Sigmoid colon (tissue), 7 donors: ENCODE results near the gene PPP1R3D. TPM values are rescaled to one million over a fixed set of nuclear protein-coding genes. Genes with fewer than 3 reads are reported as not detected.

Experiments
- DNase-seq: peaks from one replicate; pipeline ENCODE4 v3.0.0-alpha.2; 2019
- H3K27ac ChIP-seq, 4 donors: fragments of 200-600 bp; sonication (generic); one replicate each; pipeline ENCODE4 v1.5.1; 2016 to 2019; ENCODE audit warnings: mild to moderate bottlenecking in 1 of 4
- H3K27me3 ChIP-seq, 3 donors: fragments of 200-600 bp; sonication (generic); one replicate each; pipeline ENCODE4 v1.5.1; 2019; ENCODE audit warnings: mild to moderate bottlenecking in 1 of 3
- H3K36me3 ChIP-seq, 4 donors: fragments of 200-600 bp; sonication (generic); one replicate each; pipeline ENCODE4 v1.5.1; 2016 to 2019
- H3K4me1 ChIP-seq, 4 donors: fragments of 200-600 bp; sonication (generic); one replicate each; pipeline ENCODE4 v1.5.1; 2017 to 2019
- H3K4me3 ChIP-seq, 4 donors: fragments of 200-600 bp; sonication (generic); one replicate each; pipeline ENCODE4 v1.5.1; 2017 to 2019; ENCODE audit warnings: mild to moderate bottlenecking in 2 of 4, moderate library complexity in 1 of 4
- H3K9me3 ChIP-seq, 4 donors: fragments of 200-600 bp in 3 of 4; sonication (generic) in 3 of 4; one replicate each; pipeline versions ENCODE4 v1.5.1 to v1.6.1; 2013 to 2019
- EP300 ChIP-seq, 4 donors: sonication (generic); formaldehyde crosslinking; IDR thresholded peaks; one replicate each; pipeline ENCODE4 v1.6.1; 2017; ENCODE audit warnings: antibody characterized with exemption in 4 of 4
- POLR2A ChIP-seq, 2 donors: fragments of 450-650 bp; IDR thresholded peaks; one replicate each; pipeline ENCODE4 v1.6.1; 2016; ENCODE audit warnings: antibody characterized with exemption in 2 of 2, mild to moderate bottlenecking in 2 of 2, moderate library complexity in 2 of 2
- POLR2AphosphoS5 ChIP-seq, 4 donors: sonication (generic); formaldehyde crosslinking; IDR thresholded peaks; one replicate each; pipeline ENCODE4 v1.6.1; 2017; ENCODE audit warnings: antibody characterized with exemption in 4 of 4
- WGBS, 2 donors: extraction: QIAGEN DNeasy Blood & Tissue Kit; methylation state at CpG; one replicate each; pipeline ENCODE4 v1.1.7; 2013; 5-methylcytosine and 5-hydroxymethylcytosine counted together
- intact Hi-C: fragments of 100-400 bp; cut with DNase I; formaldehyde crosslinking; loops from one replicate; pipeline ENCODE4 v1.15.1; 2023
- polyA plus RNA-seq, 3 donors: library from polyadenylated mRNA; stranded (reverse); fragments of 200-250 nt; gene quantifications; one replicate each; pipeline ENCODE4 v1.2.3, GENCODE V29; 2013
- total RNA-seq, 4 donors: library from RNA; depleted of rRNA; stranded (reverse); fragments of >200 nt; gene quantifications; one replicate each; pipeline ENCODE4 v1.1.0, GENCODE V29; 2016
- TF ChIP-seq, protein P1 (sequence below), 4 experiments: fragments of 450-650 bp in 3 of 4; fragments of 200-600 bp in 1 of 4; IDR thresholded peaks; one replicate each; pipeline ENCODE4 v1.5.1; 2016 to 2019; ENCODE audit warnings: antibody characterized with exemption in 4 of 4, mild to moderate bottlenecking in 3 of 4, moderate library complexity in 2 of 4
- donor health status: healthy with polysubstance abuse.
- donor health status: Bipolar disorder and iron deficiency.
- donor health status: healthy.

Gene PPP1R3D
- total and polyA plus RNA-seq, 7 donors, result 2.4 to 9.5 (median 5.3) TPM

DNA sequence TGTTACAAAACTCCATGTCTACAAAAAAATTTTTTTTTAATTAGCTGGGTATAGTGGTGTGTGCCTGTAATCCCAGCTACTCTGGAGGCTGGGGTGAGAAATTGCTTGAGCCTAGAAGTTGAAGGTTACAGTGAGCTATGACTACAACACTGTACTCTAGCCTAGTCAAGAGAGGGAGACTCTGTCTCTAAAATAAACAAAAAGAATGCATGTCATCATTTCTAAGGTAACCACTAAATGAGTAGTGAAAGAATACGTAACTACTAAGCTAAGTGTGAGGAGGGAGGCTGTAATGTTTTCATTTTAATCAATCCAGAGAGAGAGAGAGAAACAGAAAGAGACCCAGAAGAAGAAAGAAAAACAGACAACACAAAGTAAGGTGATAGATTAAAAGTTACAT, 16.6 kb downstream of the PPP1R3D start:
- intact Hi-C loops, result no loop called here
- Histone ChIP-seq H3K4me3 (no peak overlapping the region), H3K36me3 (no peaks in the 10 kb centered on the region), H3K4me1 (peaks cover 0 to 4% (median 0%) of the 10 kb centered on the region in 4 donors), H3K27ac (no peak overlapping the region), H3K9me3 (no peaks in the 10 kb centered on the region), H3K27me3 (no peaks in the 10 kb centered on the region)
- TF ChIP-seq, protein P1, sequence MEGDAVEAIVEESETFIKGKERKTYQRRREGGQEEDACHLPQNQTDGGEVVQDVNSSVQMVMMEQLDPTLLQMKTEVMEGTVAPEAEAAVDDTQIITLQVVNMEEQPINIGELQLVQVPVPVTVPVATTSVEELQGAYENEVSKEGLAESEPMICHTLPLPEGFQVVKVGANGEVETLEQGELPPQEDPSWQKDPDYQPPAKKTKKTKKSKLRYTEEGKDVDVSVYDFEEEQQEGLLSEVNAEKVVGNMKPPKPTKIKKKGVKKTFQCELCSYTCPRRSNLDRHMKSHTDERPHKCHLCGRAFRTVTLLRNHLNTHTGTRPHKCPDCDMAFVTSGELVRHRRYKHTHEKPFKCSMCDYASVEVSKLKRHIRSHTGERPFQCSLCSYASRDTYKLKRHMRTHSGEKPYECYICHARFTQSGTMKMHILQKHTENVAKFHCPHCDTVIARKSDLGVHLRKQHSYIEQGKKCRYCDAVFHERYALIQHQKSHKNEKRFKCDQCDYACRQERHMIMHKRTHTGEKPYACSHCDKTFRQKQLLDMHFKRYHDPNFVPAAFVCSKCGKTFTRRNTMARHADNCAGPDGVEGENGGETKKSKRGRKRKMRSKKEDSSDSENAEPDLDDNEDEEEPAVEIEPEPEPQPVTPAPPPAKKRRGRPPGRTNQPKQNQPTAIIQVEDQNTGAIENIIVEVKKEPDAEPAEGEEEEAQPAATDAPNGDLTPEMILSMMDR (IDR thresholded peaks at IDR 0.05), result no peak
- TF ChIP-seq POLR2A (IDR thresholded peaks at IDR 0.05), result no peak
- no peak for TF ChIP-seq EP300 (IDR thresholded peaks at IDR 0.05)
- TF ChIP-seq POLR2AphosphoS5 (IDR thresholded peaks at IDR 0.05), result no peak
- 92 to 98% methylated on average over 1 of the region's 1 CpG for WGBS, 2 donors
- no peak for DNase-seq

DNA sequence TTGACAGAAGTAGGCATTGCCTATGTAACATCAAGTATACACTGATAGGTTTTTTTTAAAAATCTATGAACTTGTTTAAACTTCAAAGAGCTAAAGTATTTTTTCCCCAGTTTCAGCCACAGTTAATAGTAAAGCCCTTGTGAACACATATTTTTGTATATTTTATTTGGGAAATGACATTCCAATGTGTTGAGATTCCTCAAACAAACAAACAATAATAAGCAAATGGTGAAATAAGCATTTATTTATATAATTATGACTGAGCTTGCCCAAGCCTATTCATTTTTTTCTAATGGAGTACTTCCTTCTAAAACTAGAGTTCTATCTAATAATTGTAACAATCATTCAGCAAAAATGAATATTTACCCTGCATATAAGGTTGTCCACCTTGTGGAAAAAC, 19.2 kb downstream of the PPP1R3D start:
- no peaks in the 10 kb centered on the region for H3K27me3 ChIP-seq
- TF ChIP-seq, protein P1 (IDR thresholded peaks at IDR 0.05), result no peak
- intact Hi-C loops, result no loop called here
- no peak for DNase-seq
- H3K36me3 ChIP-seq, result no peaks in the 10 kb centered on the region
- peaks cover 0 to under 1% (median 0%) of the 10 kb centered on the region in 4 donors for H3K4me1 ChIP-seq
- H3K4me3 ChIP-seq, result no peak overlapping the region
- H3K27ac ChIP-seq, result no peak overlapping the region
- H3K9me3 ChIP-seq, result no peaks in the 10 kb centered on the region

DNA sequence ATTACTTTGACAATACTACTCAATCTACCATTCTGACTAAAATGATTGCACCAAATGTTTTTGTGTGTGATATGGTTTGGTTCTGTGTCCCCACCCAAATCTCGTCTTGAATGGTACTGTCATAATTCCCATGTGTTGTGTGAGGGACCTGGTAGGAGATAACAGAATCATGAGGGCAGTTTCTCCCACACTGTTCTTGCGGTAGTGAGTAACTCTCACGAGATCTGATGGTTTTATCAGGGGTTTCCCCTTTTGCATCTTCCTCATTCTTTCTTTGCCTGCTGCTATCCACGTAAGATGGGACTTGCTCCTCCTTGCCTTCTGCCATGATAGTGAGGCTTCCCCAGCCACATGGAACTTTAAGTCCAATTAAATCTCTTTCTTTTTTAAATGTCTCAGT, 27.5 kb downstream of the PPP1R3D start:
- intact Hi-C loops, result no loop called here

DNA sequence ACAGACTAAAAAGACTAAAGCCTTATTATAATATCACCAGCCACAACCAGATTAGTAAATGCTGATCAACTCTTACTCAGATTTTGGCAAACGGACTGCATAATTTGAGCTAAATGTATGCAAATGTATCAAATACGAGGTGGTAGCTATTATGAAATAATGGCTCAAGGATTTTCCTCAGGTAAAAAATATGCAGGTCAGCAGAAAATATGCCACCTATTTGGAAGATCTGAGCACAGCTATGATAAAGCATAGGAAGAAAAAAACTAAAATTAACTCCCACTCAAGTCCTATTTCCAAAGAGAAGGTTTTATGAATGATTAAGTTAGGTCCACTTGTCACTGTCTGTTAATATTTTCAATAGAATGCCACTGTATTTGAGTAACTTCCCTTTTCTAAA, 29.1 kb downstream of the PPP1R3D start:
- TF ChIP-seq EP300 (IDR thresholded peaks at IDR 0.05), result no peak
- no peak for TF ChIP-seq POLR2AphosphoS5 (IDR thresholded peaks at IDR 0.05)
- TF ChIP-seq POLR2A (IDR thresholded peaks at IDR 0.05), result no peak
- TF ChIP-seq, protein P1 (IDR thresholded peaks at IDR 0.05), result no peak
- Histone ChIP-seq H3K4me1 (no peaks in the 10 kb centered on the region), H3K27ac (no peak overlapping the region), H3K4me3 (no peak overlapping the region), H3K9me3 (no peaks in the 10 kb centered on the region), H3K27me3 (no peaks in the 10 kb centered on the region), H3K36me3 (no peaks in the 10 kb centered on the region)
- no peak for DNase-seq
- intact Hi-C loops, result no loop called here
- 87% methylated on average over 2 of the region's 2 CpGs for WGBS, 2 donors

More for the DNA sequence above, 27.5 kb downstream of the PPP1R3D start:
- H3K27me3 ChIP-seq, result no peaks in the 10 kb centered on the region
- H3K4me1 ChIP-seq, result no peaks in the 10 kb centered on the region
- no peaks in the 10 kb centered on the region for H3K36me3 ChIP-seq
- 40 to 58% methylated on average over 4 of the region's 4 CpGs for WGBS, 2 donors
- no peak overlapping the region for H3K4me3 ChIP-seq
- no peaks in the 10 kb centered on the region for H3K9me3 ChIP-seq
- no peak for TF ChIP-seq EP300 (IDR thresholded peaks at IDR 0.05)
- no peak for TF ChIP-seq POLR2A (IDR thresholded peaks at IDR 0.05)
- no peak for TF ChIP-seq POLR2AphosphoS5 (IDR thresholded peaks at IDR 0.05)
- TF ChIP-seq, protein P1 (IDR thresholded peaks at IDR 0.05), result no peak
- H3K27ac ChIP-seq, result no peak overlapping the region
- no peak for DNase-seq

DNA sequence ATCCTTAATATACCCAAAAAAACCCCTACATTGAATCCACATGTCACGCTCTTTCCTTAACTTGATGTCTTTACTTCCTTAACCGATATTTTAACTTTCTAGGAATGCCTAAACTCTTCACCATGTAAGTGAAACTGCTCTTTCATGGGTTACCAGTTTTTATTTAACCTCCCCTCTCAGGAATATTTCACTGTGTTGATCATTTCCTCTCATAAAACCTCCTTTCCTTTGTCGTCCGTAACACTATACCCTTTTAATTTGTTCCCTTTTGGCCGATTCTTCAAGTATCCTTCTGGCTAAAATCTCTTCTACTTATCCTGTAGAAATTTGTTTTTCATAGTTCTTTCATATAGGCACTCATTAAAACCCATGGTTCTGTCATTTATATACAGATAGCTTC, 31.2 kb downstream of the PPP1R3D start:
- intact Hi-C loops, result no loop called here
- TF ChIP-seq EP300 (IDR thresholded peaks at IDR 0.05) (no peak), POLR2AphosphoS5 (IDR thresholded peaks at IDR 0.05) (no peak), POLR2A (IDR thresholded peaks at IDR 0.05) (no peak)
- TF ChIP-seq, protein P1 (IDR thresholded peaks at IDR 0.05), result no peak
- H3K27ac ChIP-seq, result no peak overlapping the region
- no peaks in the 10 kb centered on the region for H3K36me3 ChIP-seq
- 83 to 86% methylated on average over 5 of the region's 5 CpGs for WGBS, 2 donors
- H3K4me3 ChIP-seq, result no peak overlapping the region
- no peaks in the 10 kb centered on the region for H3K9me3 ChIP-seq
- no peak for DNase-seq
- no peaks in the 10 kb centered on the region for H3K27me3 ChIP-seq
- H3K4me1 ChIP-seq, result no peaks in the 10 kb centered on the region
